Lower leg skin (tissue), 4 donors: Measurements from ENCODE around the gene TBCEL. TPM values are rescaled to one million over a fixed set of nuclear protein-coding genes. Genes with fewer than 3 reads are reported as not detected.

Experiments
- DNase-seq, 2 donors: peaks; one replicate each; pipeline ENCODE4 v3.0.0-alpha.2; 2019; ENCODE audit warnings: low spot score in 2 of 2
- H3K4me3 ChIP-seq: fragments of 200-600 bp; sonication (generic); 2 replicates; pipeline ENCODE4 v1.5.1; 2017; ENCODE audit warnings: mild to moderate bottlenecking, low read depth; ENCODE audit not compliant: poor library complexity, severe bottlenecking
- CTCF ChIP-seq, 3 donors: fragments of 450-650 bp; IDR thresholded peaks; one replicate each; pipeline ENCODE4 v1.5.1; 2016; ENCODE audit warnings: antibody characterized with exemption in 3 of 3, mild to moderate bottlenecking in 3 of 3, moderate library complexity in 2 of 3
- POLR2A ChIP-seq, 2 donors: fragments of 450-650 bp; IDR thresholded peaks; one replicate each; pipeline ENCODE4 v1.6.1; 2016 to 2017; ENCODE audit warnings: antibody characterized with exemption in 2 of 2, mild to moderate bottlenecking in 1 of 2, moderate library complexity in 1 of 2
- WGBS, 2 donors: methylation state at CpG; one replicate each; pipeline ENCODE4 v1.1.5; 2018; 5-methylcytosine and 5-hydroxymethylcytosine counted together
- intact Hi-C: fragments of 100-400 bp; cut with DNase I; formaldehyde crosslinking; loops from one replicate; pipeline ENCODE4 v1.15.0; 2023; ENCODE audit warnings: low total_unique reads
- total RNA-seq, 4 donors: library from RNA; depleted of rRNA; stranded (reverse); fragments of >200 nt; gene quantifications; one replicate each; pipeline ENCODE4 v1.1.0, GENCODE V29; 2016

The TBCEL gene
- total RNA-seq, 4 donors from 2014 or later, result 6.4 to 11.2 (median 10.8) TPM

GRCh38 chr11:120978701-120979100 is 45.2 kb upstream of the TBCEL start:
- WGBS, 2 donors, result 57 to 62% methylated on average over 3 of the region's 3 CpGs
- DNase-seq, result no peak
- no peak overlapping the region for H3K4me3 ChIP-seq
- TF ChIP-seq CTCF (IDR thresholded peaks at IDR 0.05) (no peak), POLR2A (IDR thresholded peaks at IDR 0.05) (no peak)
- intact Hi-C loops, result no loop called here

- no peak for DNase-seq
These were observed 38.0 kb upstream of the TBCEL start for GRCh38 chr11:120985718-120986569.

GRCh38 chr11:120988603-120989002 is 35.3 kb upstream of the TBCEL start:
- TF ChIP-seq POLR2A (IDR thresholded peaks at IDR 0.05), result no peak
- no peak for TF ChIP-seq CTCF (IDR thresholded peaks at IDR 0.05)
- no peak for DNase-seq
- H3K4me3 ChIP-seq, result no peak overlapping the region
- 95 to 97% methylated on average over 1 of the region's 1 CpG for WGBS, 2 donors
- intact Hi-C loops, result no loop called here

More at GRCh38 chr11:120985718-120986569, 38.0 kb upstream of the TBCEL start:
- TF ChIP-seq CTCF (IDR thresholded peaks at IDR 0.05) (no peak), POLR2A (IDR thresholded peaks at IDR 0.05) (no peak)
- 8 to 9% methylated on average over 19 to 33 of the region's 72 CpGs for WGBS, 2 donors
- H3K4me3 ChIP-seq, result no peak overlapping the region
- intact Hi-C loops, result no loop called here

- intact Hi-C loops, result no loop called here
- no peak overlapping the region for H3K4me3 ChIP-seq
- WGBS, 2 donors, result 91 to 92% methylated on average over 10 of the region's 10 CpGs
- TF ChIP-seq POLR2A (IDR thresholded peaks at IDR 0.05) (no peak), CTCF (IDR thresholded peaks at IDR 0.05) (no peak)
- no peak for DNase-seq
These were observed 31.8 kb upstream of the TBCEL start for GRCh38 chr11:120991830-120992686.

GRCh38 chr11:120994091-120994859 is 29.6 kb upstream of the TBCEL start:
- DNase-seq, result no peak
- TF ChIP-seq POLR2A (IDR thresholded peaks at IDR 0.05), result no peak
- no peak for TF ChIP-seq CTCF (IDR thresholded peaks at IDR 0.05)
- intact Hi-C loops, result no loop called here
- H3K4me3 ChIP-seq, result no peak overlapping the region
- WGBS, 2 donors, result 13 to 23% methylated on average over 1 of the region's 1 CpG
